Stimulated activated CD4-positive, alpha-beta T cell treated with anti-CD3 and anti-CD28 coated beads, Interleukin-1b, Interleukin-23, amount 100 ng/mL, for 1 hour (primary cell): ENCODE measurements around the gene TNK2.
"Not testable (repeated sequence)": the region's sequence is repeated elsewhere in the genome, so short reads cannot be mapped to it uniquely, and the experiment has no call there.

Experiments
- DNase-seq, 2 donors: peaks; one replicate each; pipeline ENCODE4 v3.0.0-alpha.2; 2020; ENCODE audit warnings: low read depth in 2 of 2

TNK2 gene

GRCh38 chr3:195850857-195851543, 57.4 kb downstream of the TNK2 start:
- DNase-seq: peak; percentile 70 to 77

- DNase-seq: no peak
These were observed 58.9 kb downstream of the TNK2 start for GRCh38 chr3:195849322-195850074.

DNA sequence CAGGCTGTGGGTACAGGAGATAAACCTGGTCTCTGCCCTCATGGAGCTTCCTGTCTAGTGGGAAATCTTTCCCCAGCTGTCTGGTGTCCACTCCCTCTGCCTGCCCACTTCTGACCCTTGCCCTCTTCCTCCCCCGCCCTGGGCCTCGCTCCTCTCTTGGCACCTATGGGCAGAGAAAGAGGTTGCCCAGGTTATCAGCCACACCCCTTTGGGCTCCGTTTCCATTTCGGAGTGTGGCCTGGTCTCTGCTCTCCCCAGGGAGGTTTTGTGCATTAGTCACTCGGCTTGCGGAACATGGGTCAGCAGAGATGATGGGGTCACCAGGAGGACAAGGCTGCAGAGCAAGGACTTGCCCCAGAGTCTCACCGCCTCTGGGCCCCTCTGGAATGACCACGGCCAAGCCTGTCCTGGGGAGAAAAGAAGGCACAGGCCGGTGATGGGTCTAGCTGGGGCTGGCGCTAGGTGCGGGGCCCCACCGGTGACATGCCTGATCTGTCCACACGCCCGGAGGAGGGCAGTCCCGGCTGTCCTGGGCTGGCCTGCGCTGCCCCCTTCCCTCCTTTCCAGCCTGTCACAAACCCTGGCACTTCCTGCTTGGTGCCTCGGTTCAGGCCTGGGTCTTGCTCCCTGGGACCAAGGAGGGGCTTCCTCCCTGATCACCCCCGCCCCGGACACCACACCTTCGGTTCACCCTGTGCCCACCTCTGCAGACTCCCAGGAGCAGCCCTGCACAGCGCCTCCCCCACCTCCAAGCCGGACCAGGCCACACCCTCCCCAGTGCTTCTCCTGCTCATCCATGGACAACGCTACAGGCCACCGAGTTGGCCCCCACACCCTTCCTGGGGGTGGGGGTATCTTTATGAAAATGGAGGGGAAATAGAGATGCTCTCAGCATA, 61.0 kb downstream of the TNK2 start:
- DNase-seq: no peak

DNA sequence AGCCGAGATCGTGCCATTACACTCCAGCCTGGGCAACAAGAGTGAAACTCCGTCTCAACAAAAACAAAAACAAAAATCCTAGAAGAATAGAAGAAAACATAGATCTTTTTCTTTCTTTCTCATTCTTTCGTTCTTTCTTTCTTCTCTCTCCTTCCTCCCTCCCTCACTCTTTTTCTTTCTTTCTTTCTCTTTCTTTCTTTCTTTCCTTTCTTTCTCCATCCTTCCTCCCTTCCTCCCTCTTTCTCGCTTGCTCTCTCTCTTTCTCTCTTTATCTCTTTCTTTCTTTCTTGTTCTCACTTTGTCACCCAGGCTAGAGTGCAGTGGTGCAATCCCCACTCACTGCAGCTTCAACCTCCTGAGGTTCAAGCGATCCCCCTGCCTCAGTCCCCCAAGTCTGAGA, 62.9 kb downstream of the TNK2 start:
- no peak for DNase-seq

- no peak for DNase-seq
These were observed 63.6 kb downstream of the TNK2 start for GRCh38 chr3:195844671-195845218.

DNA sequence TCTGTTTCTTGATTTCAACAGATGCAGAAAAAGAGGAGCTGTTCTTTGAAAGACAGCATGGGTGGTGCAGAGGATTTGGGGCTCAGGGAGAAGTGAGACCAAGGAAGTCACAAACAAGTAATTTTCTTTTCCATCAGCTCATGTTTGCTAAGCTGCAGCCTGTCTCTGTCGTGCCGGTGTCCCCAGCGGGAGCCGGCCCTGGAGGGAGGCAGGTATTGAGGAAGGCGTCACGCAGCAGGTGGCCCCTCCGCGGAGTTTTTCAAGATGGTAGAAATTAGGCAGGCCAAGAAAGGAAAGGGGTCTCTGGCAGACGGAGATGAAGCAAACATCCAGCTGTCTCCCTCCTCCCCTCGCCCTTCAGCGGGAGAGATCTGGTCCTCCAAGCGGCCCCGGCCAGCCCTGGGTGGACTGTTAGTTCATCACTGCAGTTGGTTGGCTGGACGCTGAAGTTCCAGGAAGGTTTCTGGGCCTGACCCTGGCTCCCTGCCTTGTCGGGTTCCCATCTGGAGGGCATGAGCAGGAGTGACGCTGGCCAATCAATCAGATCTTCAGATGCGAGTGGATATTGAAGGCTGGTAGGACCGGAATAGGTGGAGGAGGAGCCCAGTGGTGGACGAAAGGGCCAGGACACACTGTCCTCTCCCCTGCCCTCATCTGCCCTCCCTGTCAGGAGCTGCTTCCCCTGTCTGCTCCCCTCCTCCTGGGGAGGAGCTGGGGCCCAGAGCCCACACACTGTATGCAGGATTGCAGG, 68.9 kb downstream of the TNK2 start:
- DNase-seq: no peak

- DNase-seq: no peak
These were observed 69.6 kb downstream of the TNK2 start for GRCh38 chr3:195838714-195839113.

DNA sequence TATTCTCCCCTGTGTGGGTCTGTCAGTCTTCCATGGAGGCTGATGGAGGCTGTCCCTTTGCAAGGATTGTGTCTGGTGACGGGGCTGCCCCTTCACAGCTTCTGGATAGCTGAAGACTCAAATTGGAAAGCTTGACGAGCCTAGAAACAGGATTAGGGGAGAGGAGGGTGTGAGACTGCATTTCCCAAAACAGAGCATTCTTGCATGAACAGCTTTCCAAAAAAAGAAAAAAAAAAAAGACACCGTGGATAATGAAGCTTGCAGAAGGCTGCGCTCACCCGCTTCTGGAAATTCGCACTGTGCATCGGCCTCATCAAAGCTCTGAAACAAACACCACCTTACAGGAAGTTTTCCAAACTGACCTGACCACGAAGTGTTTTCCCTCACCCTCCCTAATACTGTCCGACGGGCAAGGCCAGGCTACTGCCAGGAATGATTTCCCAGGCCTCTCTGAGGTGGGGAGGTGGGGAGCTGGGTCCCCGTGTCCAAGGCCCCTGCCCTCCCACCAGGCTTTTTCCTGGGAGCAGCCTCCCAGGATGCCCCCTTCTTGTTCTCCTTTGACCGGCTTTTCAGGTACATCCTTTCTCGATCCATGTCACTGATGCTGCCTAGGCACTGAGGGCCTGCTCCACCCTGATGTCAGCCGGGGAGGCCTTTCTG, 71.7 kb downstream of the TNK2 start:
- DNase-seq: no peak

DNA sequence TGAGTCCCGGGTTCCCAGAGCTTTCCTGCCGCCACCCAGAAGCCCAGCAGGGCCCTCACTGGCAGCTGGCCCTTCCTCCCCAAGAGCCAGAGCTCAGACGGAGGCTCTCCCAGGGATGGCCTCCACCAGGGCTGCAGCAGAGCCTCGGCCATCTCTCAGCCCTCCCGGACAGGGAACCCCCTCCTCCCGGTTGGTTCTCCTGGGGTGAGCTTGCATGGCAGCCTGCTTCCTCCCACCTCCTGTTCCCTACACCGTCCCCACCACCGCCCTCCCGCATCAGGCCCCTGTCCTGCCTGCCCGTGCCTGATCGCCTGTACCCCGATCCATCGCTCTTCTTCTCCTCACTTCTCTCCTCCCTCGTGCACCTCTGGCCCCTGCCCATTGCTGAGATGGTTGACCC, 72.6 kb downstream of the TNK2 start:
- no peak for DNase-seq

DNA sequence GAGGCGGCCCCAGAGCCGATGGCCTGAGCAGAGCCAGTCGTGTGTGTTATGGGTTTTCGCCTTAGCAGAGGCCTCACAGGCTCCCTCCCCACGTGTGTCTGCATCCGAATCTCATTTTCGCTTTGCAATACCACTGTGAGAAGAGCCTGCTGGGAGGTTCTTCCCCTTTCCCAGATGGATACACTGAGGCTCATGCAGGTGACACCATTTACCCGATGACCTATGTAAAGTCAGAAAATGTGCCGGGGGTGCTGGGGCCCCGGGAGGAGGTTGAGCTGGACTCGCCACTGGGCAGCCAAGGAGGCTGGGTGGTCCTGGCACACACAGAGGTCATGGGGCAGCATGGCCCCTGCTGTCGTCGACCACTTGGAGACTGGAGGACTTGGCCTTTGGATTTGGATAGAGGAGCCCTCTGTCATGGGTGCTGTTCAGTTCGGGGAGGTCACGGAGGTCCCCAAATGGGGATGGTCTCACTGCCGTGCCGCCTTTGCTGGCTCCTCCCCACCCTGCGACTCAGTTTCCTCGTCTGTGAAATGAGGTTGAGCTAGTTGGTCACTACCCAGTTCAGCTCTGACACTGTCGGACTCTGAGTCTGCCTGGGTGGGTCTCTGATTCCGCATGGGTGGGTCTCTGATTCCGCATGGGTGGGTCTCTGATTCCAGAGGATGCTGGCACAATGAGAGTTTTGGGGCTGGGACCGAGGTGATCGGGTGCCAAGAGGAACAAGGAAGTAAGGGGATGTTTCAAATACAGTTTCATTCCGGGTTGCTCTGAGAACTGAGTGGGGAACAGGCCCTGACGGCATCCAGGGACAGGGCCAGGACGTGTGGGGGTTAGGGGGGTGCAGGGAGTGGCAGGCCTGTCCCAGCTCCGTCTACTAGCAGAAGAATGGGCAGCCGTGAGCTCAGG, 73.4 kb downstream of the TNK2 start:
- DNase-seq: no peak

DNA sequence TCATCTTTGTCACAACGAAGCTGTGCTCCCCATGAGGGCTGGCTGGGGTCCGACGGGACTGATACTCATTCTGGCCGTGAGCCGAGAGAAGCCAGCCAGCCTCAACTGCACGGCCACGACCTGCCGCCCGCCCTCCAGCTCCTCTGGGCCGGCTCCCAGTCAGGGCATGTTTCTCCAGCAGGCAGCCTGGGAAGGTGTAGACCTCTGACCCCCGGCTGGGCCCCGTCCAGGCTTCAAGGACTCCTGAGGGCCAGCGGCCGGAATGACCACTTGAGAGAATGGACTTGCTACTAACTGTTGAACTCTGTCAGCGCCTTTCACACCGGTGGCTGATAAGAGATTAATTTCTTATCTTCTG, 78.5 kb downstream of the TNK2 start:
- no peak for DNase-seq

- DNase-seq: no peak
These were observed 79.6 kb downstream of the TNK2 start for GRCh38 chr3:195828762-195829161.

DNA sequence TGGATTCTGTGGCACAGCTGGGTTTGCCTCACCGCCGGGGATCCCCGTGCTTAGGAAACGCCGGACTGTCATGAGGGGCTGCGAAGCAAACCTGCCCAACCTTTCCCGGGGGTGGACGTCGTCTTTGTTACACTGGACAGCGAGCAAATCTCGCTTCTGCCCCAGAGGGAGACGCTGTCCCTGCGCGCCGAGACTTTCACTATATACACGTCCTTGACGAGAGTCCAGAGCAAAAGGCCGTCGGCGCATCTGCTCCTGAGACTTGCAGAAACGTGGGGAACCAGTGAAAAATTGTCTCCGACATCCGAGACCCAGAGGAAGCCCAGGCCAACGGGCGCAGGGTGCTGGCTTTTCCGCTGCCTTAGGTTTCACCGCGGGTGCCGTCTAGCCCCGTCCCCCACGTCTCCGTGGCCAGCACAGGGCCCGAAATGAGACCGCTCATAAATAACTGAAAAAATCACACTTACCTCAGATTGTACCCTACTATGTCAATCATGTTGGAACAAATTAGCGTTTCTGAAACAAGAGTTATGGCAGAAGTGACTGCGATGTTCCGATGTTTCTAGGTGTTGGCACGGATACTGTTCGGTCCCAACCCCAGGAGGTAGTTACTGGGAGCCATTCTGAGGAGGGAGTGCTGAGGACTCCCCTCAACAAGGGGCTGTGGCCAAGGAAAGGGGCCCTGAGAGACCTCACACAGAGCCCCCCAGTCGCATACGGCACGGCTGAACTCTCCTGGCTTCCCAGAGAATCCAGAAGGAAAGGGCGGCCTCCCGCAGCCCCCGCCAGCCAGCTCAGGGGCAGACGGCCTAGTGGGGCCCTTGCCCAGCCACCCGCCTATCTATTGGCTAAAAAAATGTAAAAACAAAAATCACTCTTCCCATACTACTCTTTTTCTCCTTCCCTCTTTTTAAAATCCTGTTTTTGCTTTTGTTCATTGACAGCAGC, 82.2 kb downstream of the TNK2 start:
- no peak for DNase-seq

GRCh38 chr3:195825191-195825588, 83.2 kb downstream of the TNK2 start:
- DNase-seq: no peak

DNA sequence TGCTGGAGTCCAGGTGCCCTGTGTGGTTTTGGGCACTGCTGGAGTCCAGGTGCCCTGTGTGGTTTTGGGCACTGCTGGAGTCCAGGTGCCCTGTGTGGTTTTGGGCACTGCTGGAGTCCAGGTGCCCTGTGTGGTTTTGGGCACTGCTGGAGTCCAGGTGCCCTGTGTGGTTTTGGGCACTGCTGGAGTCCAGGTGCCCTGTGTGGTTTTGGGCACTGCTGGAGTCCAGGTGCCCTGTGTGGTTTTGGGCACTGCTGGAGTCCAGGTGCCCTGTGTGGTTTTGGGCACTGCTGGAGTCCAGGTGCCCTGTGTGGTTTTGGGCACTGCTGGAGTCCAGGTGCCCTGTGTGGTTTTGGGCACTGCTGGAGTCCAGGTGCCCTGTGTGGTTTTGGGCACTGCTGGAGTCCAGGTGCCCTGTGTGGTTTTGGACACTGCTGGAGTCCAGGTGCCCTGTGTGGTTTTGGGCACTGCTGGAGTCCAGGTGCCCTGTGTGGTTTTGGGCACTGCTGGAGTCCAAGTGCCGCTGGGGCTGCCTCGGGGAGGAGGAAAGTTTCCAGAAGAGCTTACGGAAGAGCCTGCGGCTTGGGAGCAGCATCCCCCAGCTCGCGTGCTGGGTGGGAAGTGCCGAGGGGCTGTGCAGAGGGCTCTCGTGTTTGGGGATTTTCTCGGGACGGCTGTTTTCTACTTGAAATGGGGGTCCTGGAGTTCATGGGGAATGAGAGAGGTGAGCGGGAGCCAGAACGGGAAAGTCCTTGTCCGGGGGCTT, 83.7 kb downstream of the TNK2 start:
- not testable (repeated sequence) for DNase-seq

DNA sequence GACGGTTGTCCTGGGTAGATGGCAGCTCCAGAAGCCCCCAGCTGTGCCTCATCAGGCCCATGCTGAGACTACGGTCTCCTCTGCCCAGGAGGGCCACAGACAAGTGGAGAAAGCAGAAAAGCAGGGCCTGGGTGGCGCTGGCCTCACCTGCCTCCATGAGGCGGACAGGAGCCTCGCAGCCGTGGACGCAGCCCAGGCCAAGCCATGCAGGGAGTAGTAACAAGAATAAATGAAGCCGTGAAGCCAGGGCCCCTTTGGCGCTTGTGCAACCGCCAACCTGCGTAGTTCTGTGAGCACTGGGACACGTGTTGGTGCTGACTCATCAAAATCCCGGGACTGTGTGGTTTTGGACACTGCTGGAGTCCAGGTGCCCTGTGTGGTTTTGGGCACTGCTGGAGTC, 84.4 kb downstream of the TNK2 start:
- no peak for DNase-seq

DNA sequence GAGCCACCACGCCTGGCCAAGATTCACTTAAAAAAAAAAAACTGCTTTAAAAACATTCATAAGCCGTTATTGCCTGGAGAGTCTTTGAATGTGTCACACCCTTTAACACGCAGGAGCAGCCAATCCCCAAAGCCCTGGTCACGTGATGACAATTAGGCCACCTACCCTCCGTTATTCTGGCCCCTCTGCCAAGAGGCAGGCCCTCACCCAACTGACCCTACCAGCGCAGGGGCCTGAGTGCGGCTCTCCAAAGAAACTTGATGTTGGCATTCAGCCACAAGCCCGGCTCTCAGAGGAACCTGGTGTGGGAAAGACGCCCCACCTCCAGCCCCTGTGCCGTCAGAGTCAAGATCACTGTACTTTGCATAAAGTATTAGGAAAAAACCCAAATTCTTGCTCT, 85.1 kb downstream of the TNK2 start:
- no peak for DNase-seq

GRCh38 chr3:195822131-195822696, 86.1 kb downstream of the TNK2 start:
- DNase-seq: no peak
